ENCODE results near the gene AFDN.

Gene AFDN

DNA sequence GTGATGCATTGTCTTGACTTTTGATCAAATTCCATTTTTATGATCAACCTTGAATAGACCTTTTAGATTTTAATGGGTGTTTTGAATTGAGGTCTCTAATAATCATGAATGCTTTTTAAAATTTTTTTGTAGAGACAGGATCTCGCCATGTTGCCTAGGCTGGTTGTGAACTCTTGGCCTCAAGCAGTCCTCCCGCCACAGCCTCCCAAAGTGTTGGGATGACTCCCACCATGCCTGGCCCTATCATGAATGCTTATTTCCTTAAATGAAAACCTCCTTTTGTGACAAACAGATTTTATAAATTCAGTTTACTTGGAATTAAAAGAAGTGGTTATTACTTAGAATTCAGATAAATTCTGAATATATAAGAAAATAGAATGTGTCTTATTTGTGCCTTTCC is 110.6 kb downstream of the AFDN start:
- TF ChIP-seq, protein P1, sequence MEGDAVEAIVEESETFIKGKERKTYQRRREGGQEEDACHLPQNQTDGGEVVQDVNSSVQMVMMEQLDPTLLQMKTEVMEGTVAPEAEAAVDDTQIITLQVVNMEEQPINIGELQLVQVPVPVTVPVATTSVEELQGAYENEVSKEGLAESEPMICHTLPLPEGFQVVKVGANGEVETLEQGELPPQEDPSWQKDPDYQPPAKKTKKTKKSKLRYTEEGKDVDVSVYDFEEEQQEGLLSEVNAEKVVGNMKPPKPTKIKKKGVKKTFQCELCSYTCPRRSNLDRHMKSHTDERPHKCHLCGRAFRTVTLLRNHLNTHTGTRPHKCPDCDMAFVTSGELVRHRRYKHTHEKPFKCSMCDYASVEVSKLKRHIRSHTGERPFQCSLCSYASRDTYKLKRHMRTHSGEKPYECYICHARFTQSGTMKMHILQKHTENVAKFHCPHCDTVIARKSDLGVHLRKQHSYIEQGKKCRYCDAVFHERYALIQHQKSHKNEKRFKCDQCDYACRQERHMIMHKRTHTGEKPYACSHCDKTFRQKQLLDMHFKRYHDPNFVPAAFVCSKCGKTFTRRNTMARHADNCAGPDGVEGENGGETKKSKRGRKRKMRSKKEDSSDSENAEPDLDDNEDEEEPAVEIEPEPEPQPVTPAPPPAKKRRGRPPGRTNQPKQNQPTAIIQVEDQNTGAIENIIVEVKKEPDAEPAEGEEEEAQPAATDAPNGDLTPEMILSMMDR (IDR thresholded peaks at IDR 0.05; ENCODE audit: low read depth, low read length): no peak

DNA sequence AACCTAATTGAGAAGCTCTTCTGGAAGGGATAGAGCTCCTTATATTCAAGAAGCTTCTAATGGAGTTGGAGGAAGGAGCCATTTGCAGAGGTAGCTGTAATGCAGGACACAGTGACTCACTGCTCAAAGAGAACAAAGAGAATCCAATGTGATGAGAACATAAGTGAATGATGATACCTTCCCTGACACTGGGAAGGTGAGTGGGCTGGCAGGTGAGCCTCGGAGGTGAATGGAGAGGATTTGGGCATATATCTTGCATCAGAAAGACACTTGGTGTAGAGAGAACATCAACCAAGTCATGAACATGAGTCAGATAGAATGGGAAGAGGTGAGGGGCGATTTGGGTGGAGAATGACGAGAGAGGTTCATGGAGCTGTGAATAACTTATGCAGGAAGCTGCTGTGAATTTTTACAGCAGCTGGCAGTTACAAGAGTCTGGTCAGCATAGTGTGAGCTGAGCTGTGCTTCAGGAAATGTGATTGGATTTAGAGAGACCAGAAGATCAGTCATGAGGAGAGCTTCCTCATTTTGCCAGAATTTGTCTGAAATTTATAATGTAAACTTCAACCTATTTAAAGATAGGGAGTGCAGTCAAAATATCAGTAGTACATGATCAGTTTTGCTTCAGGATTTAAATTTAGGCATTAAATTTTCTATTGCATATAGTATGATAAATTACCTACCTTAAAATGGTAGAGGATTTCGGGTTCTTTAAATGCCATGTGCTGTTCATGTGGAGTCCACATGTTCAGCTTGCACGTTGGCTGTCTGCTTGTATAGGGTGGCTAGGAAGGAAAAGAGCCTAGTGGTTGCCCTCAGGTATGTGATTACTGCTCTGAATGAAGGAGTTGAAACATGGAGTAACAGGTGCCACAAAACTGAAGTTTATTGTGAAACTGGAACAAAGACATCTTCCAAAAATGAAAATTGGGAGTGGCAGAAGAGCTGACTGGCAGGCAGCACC is 111.5 kb downstream of the AFDN start:
- TF ChIP-seq, protein P1 (IDR thresholded peaks at IDR 0.05; ENCODE audit: low read depth, low read length): no peak
- no peak overlapping the region for H3K4me3 ChIP-seq (ENCODE audit: low read depth, low read length)

More for the DNA sequence above, 110.6 kb downstream of the AFDN start:
- H3K4me3 ChIP-seq (ENCODE audit: low read depth, low read length): no peak overlapping the region

DNA sequence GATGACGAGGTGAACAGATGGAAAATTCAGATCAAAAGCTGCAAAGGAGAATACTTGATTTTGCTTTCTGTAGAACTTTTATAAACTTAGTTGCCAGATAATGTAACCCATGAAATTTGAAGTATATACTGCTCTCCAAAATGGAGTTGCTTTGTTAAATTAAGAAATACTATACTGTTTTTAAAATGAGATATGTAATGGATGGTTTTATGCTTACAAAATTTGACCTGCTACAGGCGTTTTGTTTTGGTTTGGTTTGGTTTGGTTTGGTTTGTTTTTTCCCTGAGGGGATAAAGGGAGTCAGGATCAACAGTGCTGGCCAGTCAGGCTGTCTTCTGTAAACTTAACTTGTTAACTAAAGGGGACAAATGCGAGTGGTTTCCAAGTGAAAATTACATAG is 115.1 kb downstream of the AFDN start:
- H3K4me3 ChIP-seq (ENCODE audit: low read depth, low read length): no peak overlapping the region
- TF ChIP-seq, protein P1 (IDR thresholded peaks at IDR 0.05; ENCODE audit: low read depth, low read length): no peak

DNA sequence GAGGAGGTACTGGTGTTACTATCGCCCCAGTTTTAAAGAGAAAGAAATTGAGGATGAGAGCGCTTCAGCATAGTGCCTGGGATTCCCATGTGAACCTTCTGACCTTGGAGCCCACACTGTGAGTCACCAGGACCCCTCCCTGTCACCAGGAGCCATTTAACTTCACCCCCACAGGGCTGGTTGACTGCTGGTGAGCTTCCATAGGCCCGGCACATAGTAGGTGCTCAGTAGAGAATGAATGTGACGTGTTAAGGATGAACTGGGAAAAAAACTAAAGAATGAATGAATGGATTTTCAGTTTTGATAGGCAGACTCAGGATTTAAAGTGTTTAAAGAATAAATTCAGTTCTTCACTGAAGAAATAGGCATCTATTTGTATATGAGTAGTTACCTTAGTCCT is 117.4 kb downstream of the AFDN start:
- TF ChIP-seq, protein P1 (IDR thresholded peaks at IDR 0.05; ENCODE audit: low read depth, low read length): no peak
- no peak overlapping the region for H3K4me3 ChIP-seq (ENCODE audit: low read depth, low read length)

DNA sequence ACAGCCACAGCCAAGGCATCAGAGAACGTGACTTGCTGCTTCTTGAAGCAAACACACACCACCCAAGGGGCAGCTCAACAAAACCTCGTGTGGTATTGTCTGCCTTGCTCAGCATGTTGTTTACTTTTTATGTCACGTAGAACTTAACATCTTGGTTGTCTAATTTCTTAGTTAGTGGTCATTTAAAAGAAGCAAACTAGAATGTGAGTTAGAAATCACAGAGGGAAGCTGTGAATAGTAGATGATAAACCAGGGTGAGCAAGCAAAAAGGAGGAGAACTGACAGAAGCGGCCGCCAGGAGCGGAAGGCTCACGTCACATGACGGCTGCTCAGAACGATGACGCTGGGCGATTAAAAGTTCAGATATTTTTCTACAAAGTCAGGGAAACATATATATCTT is 119.3 kb downstream of the AFDN start:
- no peak overlapping the region for H3K4me3 ChIP-seq (ENCODE audit: low read depth, low read length)
- TF ChIP-seq, protein P1 (IDR thresholded peaks at IDR 0.05; ENCODE audit: low read depth, low read length): no peak

DNA sequence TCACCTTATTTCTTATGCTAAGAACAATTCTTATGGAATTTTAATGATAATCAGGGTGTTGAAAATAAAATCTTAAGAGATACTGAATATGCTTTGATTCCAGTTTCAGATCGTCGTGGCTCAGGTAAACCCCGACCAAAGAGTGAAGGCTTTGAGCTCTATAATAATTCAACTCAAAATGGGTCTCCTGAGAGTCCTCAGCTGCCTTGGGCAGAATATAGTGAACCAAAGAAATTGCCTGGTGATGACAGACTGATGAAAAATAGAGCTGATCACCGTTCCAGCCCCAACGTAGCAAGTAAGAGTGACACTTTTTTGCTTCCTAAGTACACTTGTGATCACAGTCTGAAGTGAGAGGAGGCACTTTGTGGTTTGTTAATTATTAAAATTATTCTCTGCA is 119.9 kb downstream of the AFDN start:
- TF ChIP-seq, protein P1 (IDR thresholded peaks at IDR 0.05; ENCODE audit: low read depth, low read length): no peak
- H3K4me3 ChIP-seq (ENCODE audit: low read depth, low read length): no peak overlapping the region

DNA sequence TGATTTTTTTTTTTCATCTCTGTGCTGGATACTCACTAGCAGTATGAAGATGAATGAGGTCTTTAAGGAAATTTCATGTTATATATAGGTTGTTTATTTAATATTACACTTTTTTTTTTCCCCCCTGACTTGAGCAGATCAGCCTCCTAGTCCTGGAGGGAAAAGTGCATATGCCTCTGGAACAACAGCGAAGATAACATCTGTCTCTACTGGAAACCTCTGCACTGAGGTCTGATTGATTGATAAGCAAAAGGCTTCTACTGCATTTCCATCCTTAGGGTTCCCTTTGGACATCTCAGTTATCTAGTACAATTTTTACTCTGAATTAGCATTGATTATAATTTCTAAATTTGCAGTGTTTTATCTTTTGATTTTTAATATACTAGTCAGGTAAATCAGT is 121.0 kb downstream of the AFDN start:
- TF ChIP-seq, protein P1 (IDR thresholded peaks at IDR 0.05; ENCODE audit: low read depth, low read length): no peak
- no peak overlapping the region for H3K4me3 ChIP-seq (ENCODE audit: low read depth, low read length)
